SK-N-SH treated with all-trans-retinoic acid at 6 μM for 48 hours (cell line): ENCODE results near the gene CCDC177.
A peak's percentile ranks its signal among the peaks of the same experiment; 100 is the strongest.

Experiments
- ATAC-seq: fragments of 200-7000 bp; cut with Tn5 transposase; 3 replicates; pipeline ENCODE4 v1.9.1; 2020; ENCODE audit warnings: mild to moderate bottlenecking, moderate library complexity
- ARNTL ChIP-seq: fragments of 450-650 bp; formaldehyde crosslinking; IDR thresholded peaks from 2 replicates; pipeline ENCODE4 v1.5.0; 2020; ENCODE audit warnings: low read depth, mild to moderate bottlenecking, moderate library complexity, borderline replicate concordance
- BACH2 ChIP-seq: fragments of 250-450 bp; sonication (Bioruptor Pico); IDR thresholded peaks from 2 replicates; pipeline ENCODE4 v1.9.0; 2021; ENCODE audit warnings: mild to moderate bottlenecking, borderline replicate concordance
- CSDC2 ChIP-seq: fragments of 250-450 bp; sonication (Bioruptor Pico); IDR thresholded peaks from 2 replicates; pipeline ENCODE4 v1.5.0; 2020; ENCODE audit warnings: mild to moderate bottlenecking, moderate library complexity
- CSRNP3 ChIP-seq: fragments of 250-450 bp; sonication (Bioruptor Pico); IDR thresholded peaks from 2 replicates; pipeline ENCODE4 v1.5.1; 2021; ENCODE audit warnings: mild to moderate bottlenecking, moderate library complexity
- ESRRG ChIP-seq: fragments of 250-450 bp; sonication (Bioruptor Pico); IDR thresholded peaks from 2 replicates; pipeline ENCODE4 v1.6.1; 2021; ENCODE audit warnings: mild to moderate bottlenecking
- ISL1 ChIP-seq: fragments of 250-450 bp; sonication (Bioruptor Pico); IDR thresholded peaks from 2 replicates; pipeline ENCODE4 v2.1.2; 2022; ENCODE audit warnings: mild to moderate bottlenecking, moderate library complexity
- OSR1 ChIP-seq: fragments of 250-450 bp; sonication (Bioruptor Pico); IDR thresholded peaks from 2 replicates; pipeline ENCODE4 v1.8.0; 2022; ENCODE audit warnings: moderate library complexity, mild to moderate bottlenecking, inconsistent platforms
- PATZ1 ChIP-seq: fragments of 250-450 bp; sonication (Bioruptor Pico); IDR thresholded peaks from 2 replicates; pipeline ENCODE4 v1.8.0; 2020; ENCODE audit warnings: mild to moderate bottlenecking, moderate library complexity, borderline replicate concordance
- PPARA ChIP-seq: fragments of 250-450 bp; sonication (Bioruptor Pico); IDR thresholded peaks from 2 replicates; pipeline ENCODE4 v1.5.0; 2020; ENCODE audit warnings: mild to moderate bottlenecking, borderline replicate concordance
- RARB ChIP-seq: fragments of 250-450 bp; sonication (Bioruptor Pico); IDR thresholded peaks from 2 replicates; pipeline ENCODE4 v1.8.0; 2021; ENCODE audit warnings: mild to moderate bottlenecking, moderate library complexity
- SNAI2 ChIP-seq: fragments of 250-450 bp; sonication (Bioruptor Pico); IDR thresholded peaks from 2 replicates; pipeline ENCODE4 v1.5.0; 2020; ENCODE audit warnings: mild to moderate bottlenecking, moderate library complexity
- TCF4 ChIP-seq: fragments of 250-450 bp; sonication (Bioruptor Pico); IDR thresholded peaks from 2 replicates; pipeline ENCODE4 v1.8.0; 2021; ENCODE audit warnings: mild to moderate bottlenecking, moderate library complexity, borderline replicate concordance
- TOX ChIP-seq: fragments of 250-450 bp; sonication (Bioruptor Pico); IDR thresholded peaks from 2 replicates; pipeline ENCODE4 v1.8.0; 2021; ENCODE audit warnings: mild to moderate bottlenecking, moderate library complexity, borderline replicate concordance
- ZC3H10 ChIP-seq: fragments of 250-450 bp; sonication (Bioruptor Pico); IDR thresholded peaks from 2 replicates; pipeline ENCODE4 v1.5.1; 2021; ENCODE audit warnings: mild to moderate bottlenecking, moderate library complexity
- ZFP30 ChIP-seq: fragments of 450-650 bp; formaldehyde crosslinking; IDR thresholded peaks from 2 replicates; pipeline ENCODE4 v1.5.0; 2022; ENCODE audit warnings: mild to moderate bottlenecking, moderate library complexity
- ZNF565 ChIP-seq: fragments of 450-650 bp; formaldehyde crosslinking; conservative IDR thresholded peaks from 2 replicates; pipeline ENCODE4 v1.5.0; 2020; ENCODE audit warnings: low read depth, mild to moderate bottlenecking, moderate library complexity
- ZNF70 ChIP-seq: fragments of 450-650 bp; formaldehyde crosslinking; IDR thresholded peaks from 2 replicates; pipeline ENCODE4 v1.5.0; 2020; ENCODE audit warnings: mild to moderate bottlenecking, moderate library complexity
- ZNF8 ChIP-seq: fragments of 450-650 bp; formaldehyde crosslinking; IDR thresholded peaks from 2 replicates; pipeline ENCODE4 v1.5.0; 2020; ENCODE audit warnings: mild to moderate bottlenecking, moderate library complexity
- TF ChIP-seq, protein P1 (sequence below): fragments of 250-450 bp; sonication (Bioruptor Pico); IDR thresholded peaks from 2 replicates; pipeline ENCODE4 v1.8.0; 2021; ENCODE audit warnings: low read depth, mild to moderate bottlenecking, moderate library complexity, borderline replicate concordance
- TF ChIP-seq, protein P2 (sequence below): fragments of 250-450 bp; sonication (Bioruptor Pico); IDR thresholded peaks from 2 replicates; pipeline ENCODE4 v1.5.1; 2020; ENCODE audit warnings: low read depth, mild to moderate bottlenecking, moderate library complexity
- TF ChIP-seq, protein P3 (sequence below): fragments of 250-450 bp; sonication (Bioruptor Pico); IDR thresholded peaks from 2 replicates; pipeline ENCODE4 v1.5.0; 2020; ENCODE audit warnings: mild to moderate bottlenecking, moderate library complexity

Gene CCDC177

DNA sequence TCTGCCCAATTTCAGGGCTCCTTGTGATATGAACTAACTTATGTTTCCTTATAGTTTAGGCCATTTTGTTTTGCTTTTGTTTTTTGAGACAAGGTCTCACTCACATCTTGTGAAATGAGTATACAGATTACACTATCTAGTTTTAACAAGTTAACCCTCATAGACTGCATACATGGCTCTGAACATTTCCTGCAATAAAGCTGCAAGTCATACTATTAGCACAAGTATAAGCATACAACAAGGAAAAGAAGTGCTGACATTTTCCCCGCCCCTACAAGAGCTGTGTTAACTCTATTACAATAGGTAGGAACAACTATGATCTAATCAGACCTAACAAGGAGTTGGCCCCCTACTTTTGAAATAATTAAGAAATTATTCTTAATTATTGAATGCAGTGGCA lies 35.9 kb downstream of the CCDC177 start:
- no peak for TF ChIP-seq PPARA (CRISPR knock-in tag)
- ATAC-seq: no peak

GRCh38 chr14:69537900-69538299 lies 36.8 kb downstream of the CCDC177 start:
- no peak for ATAC-seq
- no peak for TF ChIP-seq ZC3H10 (CRISPR knock-in tag)
- TF ChIP-seq ISL1 (CRISPR knock-in tag): no peak
- no peak for TF ChIP-seq CSDC2
- no peak for TF ChIP-seq RARB (CRISPR knock-in tag)
- TF ChIP-seq ZNF8 (CRISPR knock-in tag): no peak
- no peak for TF ChIP-seq PPARA (CRISPR knock-in tag)
- TF ChIP-seq ESRRG (CRISPR knock-in tag): no peak

GRCh38 chr14:69536971-69537370 lies 37.7 kb downstream of the CCDC177 start:
- ATAC-seq: no peak
- TF ChIP-seq TCF4 (CRISPR knock-in tag): no peak
- no peak for TF ChIP-seq PATZ1 (CRISPR knock-in tag)
- TF ChIP-seq ZFP30: no peak
- TF ChIP-seq RARB (CRISPR knock-in tag): no peak
- TF ChIP-seq, protein P1, sequence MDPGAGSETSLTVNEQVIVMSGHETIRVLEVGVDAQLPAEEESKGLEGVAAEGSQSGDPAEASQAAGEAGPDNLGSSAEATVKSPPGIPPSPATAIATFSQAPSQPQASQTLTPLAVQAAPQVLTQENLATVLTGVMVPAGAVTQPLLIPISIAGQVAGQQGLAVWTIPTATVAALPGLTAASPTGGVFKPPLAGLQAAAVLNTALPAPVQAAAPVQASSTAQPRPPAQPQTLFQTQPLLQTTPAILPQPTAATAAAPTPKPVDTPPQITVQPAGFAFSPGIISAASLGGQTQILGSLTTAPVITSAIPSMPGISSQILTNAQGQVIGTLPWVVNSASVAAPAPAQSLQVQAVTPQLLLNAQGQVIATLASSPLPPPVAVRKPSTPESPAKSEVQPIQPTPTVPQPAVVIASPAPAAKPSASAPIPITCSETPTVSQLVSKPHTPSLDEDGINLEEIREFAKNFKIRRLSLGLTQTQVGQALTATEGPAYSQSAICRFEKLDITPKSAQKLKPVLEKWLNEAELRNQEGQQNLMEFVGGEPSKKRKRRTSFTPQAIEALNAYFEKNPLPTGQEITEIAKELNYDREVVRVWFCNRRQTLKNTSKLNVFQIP (CRISPR knock-in tag): no peak
- no peak for TF ChIP-seq ISL1 (CRISPR knock-in tag)
- no peak for TF ChIP-seq TOX
- TF ChIP-seq CSRNP3 (CRISPR knock-in tag): no peak
- TF ChIP-seq ZNF70 (CRISPR knock-in tag): no peak
- no peak for TF ChIP-seq ZNF8 (CRISPR knock-in tag)
- TF ChIP-seq ZNF565 (CRISPR knock-in tag): no peak

GRCh38 chr14:69535230-69535848 lies 39.3 kb downstream of the CCDC177 start:
- ATAC-seq: peak; percentile 96
- no peak for TF ChIP-seq BACH2 (CRISPR knock-in tag)
- TF ChIP-seq ZFP30: no peak
- no peak for TF ChIP-seq SNAI2
- TF ChIP-seq ARNTL: no peak
- TF ChIP-seq RARB (CRISPR knock-in tag): no peak
- TF ChIP-seq PPARA (CRISPR knock-in tag): no peak
- no peak for TF ChIP-seq TOX
- TF ChIP-seq TCF4 (CRISPR knock-in tag): no peak
- TF ChIP-seq ZNF565 (CRISPR knock-in tag): no peak
- TF ChIP-seq, protein P2, sequence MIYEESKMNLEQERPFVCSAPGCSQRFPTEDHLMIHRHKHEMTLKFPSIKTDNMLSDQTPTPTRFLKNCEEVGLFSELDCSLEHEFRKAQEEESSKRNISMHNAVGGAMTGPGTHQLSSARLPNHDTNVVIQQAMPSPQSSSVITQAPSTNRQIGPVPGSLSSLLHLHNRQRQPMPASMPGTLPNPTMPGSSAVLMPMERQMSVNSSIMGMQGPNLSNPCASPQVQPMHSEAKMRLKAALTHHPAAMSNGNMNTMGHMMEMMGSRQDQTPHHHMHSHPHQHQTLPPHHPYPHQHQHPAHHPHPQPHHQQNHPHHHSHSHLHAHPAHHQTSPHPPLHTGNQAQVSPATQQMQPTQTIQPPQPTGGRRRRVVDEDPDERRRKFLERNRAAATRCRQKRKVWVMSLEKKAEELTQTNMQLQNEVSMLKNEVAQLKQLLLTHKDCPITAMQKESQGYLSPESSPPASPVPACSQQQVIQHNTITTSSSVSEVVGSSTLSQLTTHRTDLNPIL: no peak
- TF ChIP-seq OSR1 (CRISPR knock-in tag): no peak
- TF ChIP-seq ZC3H10 (CRISPR knock-in tag): no peak
- TF ChIP-seq CSDC2: no peak

DNA sequence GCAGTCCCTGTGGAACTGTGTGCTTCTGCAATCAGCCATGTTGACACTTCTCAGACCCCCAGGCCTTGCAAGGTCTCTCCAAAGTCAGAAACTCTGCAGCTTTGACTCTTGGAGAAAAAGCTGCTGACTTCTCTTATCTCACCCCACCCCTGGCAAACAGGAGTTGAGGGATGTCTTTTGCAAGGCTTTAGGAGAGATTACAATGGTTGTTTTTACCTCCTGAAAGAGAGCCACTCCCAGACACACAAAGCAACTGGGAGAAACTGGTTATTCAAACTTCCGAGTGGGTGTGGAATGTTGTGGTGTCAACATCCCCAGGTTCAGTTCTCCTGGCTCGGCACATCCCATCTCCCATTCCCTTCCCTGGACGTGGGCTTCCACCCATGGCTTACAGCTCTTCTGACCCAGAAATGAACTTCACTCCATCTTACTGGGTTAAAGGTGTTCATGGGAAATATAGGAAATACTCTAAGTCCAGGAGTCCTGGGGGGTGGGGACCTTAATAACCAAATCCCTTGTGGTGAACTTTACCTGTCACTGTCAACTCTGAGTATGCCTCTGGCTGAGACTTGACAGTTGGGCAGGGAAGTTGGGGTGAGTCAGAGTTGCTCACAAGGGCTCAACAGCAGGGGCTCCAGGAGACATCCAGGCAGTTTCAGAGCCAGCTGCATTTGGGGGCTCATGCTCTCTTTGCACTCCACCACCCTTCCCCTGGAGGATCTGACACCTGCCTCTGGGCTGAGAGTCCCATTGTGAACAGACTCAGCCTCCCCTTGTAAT lies 41.9 kb downstream of the CCDC177 start:
- TF ChIP-seq, protein P3, sequence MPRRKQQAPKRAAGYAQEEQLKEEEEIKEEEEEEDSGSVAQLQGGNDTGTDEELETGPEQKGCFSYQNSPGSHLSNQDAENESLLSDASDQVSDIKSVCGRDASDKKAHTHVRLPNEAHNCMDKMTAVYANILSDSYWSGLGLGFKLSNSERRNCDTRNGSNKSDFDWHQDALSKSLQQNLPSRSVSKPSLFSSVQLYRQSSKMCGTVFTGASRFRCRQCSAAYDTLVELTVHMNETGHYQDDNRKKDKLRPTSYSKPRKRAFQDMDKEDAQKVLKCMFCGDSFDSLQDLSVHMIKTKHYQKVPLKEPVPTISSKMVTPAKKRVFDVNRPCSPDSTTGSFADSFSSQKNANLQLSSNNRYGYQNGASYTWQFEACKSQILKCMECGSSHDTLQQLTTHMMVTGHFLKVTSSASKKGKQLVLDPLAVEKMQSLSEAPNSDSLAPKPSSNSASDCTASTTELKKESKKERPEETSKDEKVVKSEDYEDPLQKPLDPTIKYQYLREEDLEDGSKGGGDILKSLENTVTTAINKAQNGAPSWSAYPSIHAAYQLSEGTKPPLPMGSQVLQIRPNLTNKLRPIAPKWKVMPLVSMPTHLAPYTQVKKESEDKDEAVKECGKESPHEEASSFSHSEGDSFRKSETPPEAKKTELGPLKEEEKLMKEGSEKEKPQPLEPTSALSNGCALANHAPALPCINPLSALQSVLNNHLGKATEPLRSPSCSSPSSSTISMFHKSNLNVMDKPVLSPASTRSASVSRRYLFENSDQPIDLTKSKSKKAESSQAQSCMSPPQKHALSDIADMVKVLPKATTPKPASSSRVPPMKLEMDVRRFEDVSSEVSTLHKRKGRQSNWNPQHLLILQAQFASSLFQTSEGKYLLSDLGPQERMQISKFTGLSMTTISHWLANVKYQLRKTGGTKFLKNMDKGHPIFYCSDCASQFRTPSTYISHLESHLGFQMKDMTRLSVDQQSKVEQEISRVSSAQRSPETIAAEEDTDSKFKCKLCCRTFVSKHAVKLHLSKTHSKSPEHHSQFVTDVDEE (CRISPR knock-in tag): no peak
- TF ChIP-seq ISL1 (CRISPR knock-in tag) (no peak), ZFP30 (no peak), PPARA (CRISPR knock-in tag) (no peak), ESRRG (CRISPR knock-in tag) (no peak)

More for the DNA sequence above, 41.9 kb downstream of the CCDC177 start:
- no peak for ATAC-seq
